Stimulated activated CD8-positive, alpha-beta memory T cell treated with anti-CD3 and anti-CD28 coated beads, Interleukin-15, amount 100 ng/mL, for 1 hour (primary cell): ENCODE data around the gene LRCOL1.

Experiments
- DNase-seq: peaks from one replicate; pipeline ENCODE4 v3.0.0-alpha.2; 2020; ENCODE audit warnings: low read depth

LRCOL1 gene

GRCh38 chr12:132610051-132610759 lies at the start of gene LRCOL1:
Gene LRCOL1 (minus strand): TSS chr12:132610582. CDS start chr12:132606251, 4,331 bp downstream.
- DNase-seq = no peak

DNA sequence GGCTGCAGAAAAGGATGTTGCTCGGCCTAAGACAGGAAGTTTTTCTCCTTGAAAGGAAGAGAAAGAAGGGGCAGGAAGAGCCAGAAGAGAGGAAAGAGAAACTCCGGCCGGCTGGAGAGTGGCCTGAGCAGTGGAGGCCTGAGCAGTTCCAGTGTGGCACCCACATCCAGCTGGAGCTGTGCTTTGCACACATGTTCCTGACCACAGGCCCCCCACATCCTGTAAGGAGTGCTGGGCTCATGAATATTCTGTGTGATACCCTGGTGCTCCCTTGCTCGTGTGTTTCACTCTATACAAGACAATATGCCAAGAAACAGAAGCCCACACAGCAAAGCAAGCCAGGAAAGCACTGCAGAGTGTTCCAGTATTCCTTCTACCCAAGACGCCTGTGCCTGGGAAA lies 49.7 kb upstream of the LRCOL1 start:
- DNase-seq = no peak

DNA sequence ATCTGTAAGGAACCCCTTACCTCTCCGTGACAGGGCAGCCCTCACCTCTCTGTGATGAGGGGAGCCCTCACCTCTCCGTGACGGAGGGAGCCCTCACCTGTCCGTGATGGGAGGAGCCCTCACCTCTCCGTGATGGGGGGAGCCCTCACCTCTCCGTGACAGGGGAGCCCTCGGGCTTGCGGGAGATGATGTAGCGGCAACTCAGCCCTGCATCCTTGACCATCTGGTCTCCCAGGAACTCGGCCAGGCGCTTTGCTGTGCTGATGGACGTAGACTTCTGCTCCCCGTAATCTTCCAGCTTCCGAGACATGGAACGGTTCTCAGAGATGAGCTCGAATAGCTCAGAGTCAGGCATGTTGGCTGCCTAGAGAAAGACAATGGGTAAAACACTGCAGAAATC lies 48.8 kb upstream of the LRCOL1 start:
- DNase-seq = no peak

DNA sequence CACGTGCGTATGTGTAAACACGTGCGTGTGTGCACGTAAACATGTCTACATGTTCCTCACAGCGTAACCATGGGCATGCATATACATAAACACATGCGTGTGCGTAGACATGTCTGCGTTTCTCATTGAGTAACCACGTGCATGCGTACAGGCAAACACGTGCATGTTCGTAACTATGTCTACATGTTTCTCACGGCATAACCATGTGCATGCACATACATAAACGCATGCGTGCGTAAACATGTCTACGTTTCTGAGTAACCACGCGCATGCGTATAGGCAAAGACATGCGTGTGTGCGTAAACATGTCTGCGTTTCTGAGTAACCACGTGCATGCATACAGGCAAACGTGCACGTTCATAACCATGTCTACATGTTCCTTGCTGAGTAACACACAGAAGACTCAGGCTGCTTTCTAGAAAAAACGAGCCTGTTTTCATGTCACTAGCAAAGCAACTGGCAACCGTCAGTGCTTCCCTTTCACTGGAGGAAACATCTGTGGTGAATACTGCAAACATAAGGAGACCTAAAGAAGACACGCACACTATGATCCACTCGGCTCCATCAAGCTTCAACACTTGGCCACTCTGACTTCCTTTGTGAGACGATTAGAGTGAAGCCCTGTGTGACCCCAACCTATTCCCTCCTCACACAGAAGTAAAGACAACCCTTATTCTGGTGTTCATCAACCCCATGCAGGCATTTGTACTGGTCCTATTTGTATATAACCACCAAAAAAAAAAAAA lies 47.9 kb upstream of the LRCOL1 start:
- no peak for DNase-seq

GRCh38 chr12:132657004-132657727 lies 46.8 kb upstream of the LRCOL1 start:
- DNase-seq = no peak

- DNase-seq = no peak
These were observed 43.3 kb upstream of the LRCOL1 start for GRCh38 chr12:132653567-132654290.

- DNase-seq = no peak
These were observed 41.2 kb upstream of the LRCOL1 start for GRCh38 chr12:132651444-132652100.

DNA sequence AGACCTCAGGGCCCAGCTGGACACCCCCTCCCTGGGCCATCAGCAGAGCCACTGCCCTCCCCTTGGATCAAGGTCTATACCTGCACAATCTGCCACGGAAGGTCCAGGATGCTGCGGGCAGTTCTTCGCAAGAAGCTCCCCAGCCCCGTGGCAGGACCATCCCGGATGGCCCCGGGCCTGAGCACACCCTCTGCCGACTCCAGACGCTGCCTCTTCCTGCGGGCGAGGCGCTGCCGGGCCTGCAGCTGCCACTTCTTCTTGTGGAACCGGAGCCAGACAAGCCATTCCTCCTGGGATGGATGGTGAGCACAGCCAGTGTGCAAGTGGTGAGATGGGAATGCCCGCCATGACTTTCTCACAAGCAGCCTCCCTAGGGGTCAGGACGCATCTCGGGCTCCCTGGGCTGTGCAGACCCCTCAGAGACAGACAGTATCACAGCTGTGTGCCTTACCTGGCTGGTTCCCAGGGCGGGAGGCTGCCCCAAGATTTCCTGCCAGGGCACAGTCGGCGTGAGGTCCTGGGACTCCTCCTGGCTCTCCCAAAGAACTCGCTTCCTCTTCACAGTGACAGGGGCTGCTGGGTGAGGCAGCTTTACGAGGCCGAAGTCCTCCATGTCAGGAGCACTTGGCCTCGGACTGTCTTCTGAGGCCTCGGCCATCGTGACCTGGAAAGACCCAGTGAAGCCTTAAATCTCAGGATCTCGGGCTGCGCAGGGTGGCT lies 39.0 kb upstream of the LRCOL1 start:
- DNase-seq = no peak

DNA sequence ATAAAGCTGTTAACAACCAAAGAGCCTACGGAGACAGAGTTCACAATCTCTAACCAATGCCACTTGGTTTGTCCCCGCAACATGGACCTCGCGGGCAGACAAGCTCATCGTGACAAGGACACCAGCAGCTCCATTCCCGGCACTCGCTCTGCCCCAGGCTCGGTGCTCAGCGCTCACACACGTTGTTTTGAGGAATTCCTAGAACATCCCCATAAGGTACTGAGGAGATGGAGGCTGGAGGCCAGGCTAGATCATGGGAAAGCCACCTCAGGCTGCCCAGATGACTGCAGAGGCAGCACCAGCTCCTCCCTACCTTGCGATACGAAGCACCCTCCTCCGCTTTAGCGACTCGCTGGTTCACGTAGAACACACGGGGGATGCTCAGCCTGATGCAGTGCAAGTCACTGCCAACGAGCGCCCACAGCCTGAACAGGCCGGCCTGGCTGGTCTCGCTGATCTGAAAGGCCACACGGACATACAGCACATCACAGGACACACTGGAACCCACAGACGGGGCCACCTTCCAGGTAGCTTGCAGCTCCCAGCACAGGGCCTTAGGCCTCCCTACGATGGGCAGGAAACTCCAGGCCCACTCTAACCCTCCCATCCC lies 38.3 kb upstream of the LRCOL1 start:
- no peak for DNase-seq

DNA sequence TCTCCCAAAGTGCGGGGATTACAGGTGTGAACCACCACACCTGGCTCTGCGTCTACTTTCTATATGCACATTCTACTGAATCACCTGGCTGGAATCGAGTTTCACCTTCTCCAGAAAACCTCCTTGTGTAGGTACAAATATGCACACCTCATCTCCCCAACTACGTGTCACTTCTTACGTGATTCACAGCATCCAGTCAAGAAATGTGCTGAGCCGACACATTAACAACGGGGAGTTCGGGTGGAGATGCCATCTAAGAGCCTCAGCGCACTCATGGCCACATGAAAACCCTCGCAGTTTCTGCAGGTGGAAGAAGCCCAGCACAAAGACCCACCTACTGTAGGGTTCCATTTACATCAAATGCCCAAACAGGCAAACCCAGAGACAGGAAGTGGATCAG lies 37.5 kb upstream of the LRCOL1 start:
- DNase-seq = no peak

DNA sequence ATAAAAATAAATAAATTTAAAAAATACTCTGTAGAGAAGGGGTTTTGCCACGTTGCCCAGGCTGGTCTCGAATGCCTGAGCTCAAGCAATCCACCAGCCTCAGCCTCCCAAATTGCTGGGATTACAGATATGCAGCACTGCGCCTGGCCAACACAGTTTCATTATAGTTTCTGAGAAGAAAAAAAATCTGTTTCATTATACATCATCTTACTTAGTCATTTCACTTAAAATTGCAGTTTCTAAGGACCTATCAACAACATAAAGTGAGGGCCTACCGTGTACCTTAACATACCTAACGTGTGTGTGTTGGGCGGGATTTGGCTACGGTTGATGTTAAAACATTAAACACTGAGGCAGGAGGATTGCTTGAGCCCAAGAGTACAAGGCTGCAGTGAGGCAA lies 36.5 kb upstream of the LRCOL1 start:
- DNase-seq = no peak

DNA sequence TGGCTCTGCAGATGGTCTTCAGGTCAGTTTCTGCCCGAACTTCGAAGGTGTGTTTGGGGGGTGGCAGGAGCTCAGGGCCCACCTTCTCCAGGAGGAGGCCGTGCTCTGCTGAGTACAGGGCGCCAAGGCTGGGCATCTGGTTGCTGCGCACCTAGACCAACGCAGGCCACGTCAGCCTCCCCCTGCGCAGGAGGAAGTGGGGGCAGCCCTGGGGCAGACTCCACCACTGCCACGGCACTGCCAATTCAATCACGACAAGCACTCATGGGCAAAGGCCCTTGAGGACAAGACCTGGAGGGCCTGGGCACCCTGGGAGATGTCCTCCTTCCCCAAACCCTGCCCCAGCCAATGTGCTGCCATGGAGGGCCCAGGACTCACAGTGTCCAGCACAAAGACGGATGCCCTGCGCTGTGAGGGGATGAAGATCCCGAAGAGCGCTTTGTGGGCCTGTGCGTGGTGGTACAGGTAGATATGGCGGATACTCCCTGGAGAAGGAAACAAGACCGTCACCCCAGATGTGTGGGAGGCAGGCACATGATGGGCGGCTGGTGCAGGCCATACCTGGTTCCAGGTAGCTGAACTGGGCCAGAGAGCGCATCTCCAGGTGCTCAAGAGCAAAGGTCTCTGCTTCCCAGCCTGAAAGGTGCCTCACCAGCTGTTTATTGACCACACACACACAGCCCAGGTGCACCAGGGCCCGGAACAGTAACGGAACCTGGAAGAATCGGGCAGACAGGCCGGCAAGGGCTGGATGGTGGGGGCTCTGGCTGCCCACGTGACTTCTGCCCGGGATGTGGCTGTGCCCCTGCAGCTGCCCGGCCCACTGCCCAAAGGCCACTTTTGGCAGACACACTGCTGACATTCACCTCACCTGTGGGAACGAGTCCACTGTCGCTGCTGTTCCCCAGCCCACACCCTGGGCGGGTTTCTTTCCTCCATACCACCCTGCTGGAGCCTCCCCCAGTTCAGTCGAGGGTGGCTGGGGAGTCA lies 32.8 kb upstream of the LRCOL1 start:
- no peak for DNase-seq

DNA sequence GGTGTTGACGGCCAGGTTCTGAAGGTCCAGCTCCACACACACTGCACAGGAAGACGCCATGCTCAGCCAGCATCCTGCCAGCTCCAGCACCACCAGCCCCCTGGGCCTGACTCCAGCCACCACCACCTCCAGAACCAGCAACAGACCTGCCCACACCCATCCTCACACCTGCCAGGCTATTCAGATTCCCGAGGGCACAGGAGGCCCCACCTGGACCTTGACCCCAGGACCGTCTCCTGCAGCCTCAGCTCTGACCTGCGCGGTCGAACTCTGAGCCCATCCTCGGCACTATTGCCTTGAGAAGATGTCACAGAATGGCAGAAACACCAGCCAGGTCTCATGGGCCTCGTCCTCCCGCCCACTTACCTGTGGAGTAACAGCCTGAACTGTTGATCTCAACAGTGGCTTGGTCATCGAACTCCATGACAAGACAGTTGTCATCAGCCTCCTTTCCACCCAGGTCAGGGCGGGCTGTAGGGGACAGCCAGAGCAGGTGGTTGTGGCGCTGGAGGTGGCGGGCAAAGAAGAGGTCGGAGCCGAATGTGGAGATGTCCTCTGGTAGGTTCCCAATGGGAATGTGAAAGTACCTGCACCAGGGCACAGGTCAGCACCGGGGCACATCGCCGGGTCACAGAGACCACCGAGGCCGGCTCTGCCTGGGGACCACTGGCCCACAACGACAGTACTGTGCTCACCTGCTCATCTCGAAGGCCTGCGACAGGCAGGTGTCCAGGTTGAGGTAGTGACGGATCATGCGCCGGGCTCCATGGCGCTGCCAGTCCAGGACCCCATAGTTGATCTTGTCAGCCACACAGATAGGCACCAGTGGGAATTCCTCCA lies 31.6 kb upstream of the LRCOL1 start:
- no peak for DNase-seq

GRCh38 chr12:132640936-132641335 lies 30.6 kb upstream of the LRCOL1 start:
- DNase-seq = no peak

- no peak for DNase-seq
These were observed 29.7 kb upstream of the LRCOL1 start for GRCh38 chr12:132639956-132640520.

DNA sequence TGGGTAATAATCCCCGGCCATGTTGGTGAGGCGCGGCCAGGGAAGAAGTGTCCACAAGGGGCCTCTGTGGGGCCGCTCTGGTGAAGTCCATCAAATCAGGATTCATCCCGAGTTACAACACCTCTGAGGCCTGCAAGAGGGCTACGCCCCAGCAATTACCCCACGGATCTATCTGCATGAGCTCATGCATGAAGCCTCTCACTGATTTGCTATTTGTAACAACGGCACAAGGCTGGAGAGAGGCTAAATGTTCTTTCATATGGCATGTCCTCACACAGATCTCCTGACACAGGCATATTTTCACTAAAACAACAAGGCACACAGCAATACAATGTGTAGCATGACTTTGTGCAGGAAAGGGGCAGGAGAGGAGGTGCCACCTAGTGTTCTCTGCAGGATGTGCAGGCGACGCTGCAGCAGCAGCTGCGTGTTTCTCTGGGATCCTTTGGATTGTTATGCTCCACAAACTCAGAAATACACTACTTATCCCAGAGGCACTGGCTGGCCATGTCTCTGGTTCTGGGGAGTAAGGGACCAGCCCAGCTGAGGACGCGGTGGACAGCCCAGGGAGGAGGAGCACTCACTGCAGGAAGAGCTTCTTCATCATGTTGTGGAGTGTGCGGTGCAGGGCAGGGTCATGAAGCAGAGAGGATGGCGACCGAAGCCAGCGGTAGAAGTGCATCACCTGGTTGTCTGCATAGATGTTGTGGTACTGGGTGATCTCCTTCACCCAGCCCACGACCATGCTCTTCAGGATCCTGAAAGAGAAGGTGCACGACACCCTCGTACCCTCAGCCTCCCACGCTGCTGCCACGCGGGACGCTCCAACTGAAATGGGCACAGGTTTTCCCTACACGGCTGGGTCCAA lies 28.4 kb upstream of the LRCOL1 start:
- no peak for DNase-seq

DNA sequence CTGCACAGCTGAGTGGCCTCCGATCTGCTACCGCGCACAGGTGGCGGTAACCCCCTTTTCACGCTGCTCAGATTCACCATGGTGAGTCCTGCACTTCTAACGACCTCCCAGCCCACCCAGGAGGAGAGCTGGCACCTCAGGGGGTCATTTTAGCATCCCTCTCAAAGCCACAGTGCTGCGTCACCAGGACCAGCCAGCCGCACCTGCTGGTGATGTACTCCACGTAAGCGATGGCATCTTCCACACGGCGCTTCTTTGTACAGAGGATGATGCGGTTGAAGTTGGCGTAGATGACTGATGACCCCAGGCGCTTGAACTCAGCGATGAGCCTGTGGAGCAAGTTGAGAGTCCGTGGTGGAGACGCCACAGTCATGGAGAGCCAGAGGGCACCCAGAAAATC lies 27.4 kb upstream of the LRCOL1 start:
- DNase-seq = no peak
